SK-N-SH (cell line): Measurements from ENCODE around the gene NCOA4. TPM values are rescaled to one million over a fixed set of nuclear protein-coding genes. Genes with fewer than 3 reads are reported as not detected.
"Not testable (repeated sequence)": the region's sequence is repeated elsewhere in the genome, so short reads cannot be mapped to it uniquely, and the experiment has no call there.

Source experiments
- CTCF ChIA-PET: fragments of 300-600, 350-600 bp; formaldehyde crosslinking; extraction: SDS; loops from one replicate; lab custom pipeline; 2021; lab: Yijun Ruan, JAX
- POLR2A ChIA-PET: fragments of 350-600 bp; sonication (Branson Sonifier 250); formaldehyde crosslinking; extraction: SDS; loops from one replicate; lab custom pipeline; 2020; ENCODE audit warnings: antibody characterized with exemption, inconsistent platforms; lab: Yijun Ruan, JAX
- DNase-seq: peaks from one replicate; pipeline ENCODE4 v3.0.0; 2012
- H2AFZ ChIP-seq: fragments of 200-600 bp; sonication (generic); 2 replicates; pipeline ENCODE4 v1.8.1; 2016; ENCODE audit warnings: antibody characterized with exemption, mild to moderate bottlenecking, low read depth
- H3F3A ChIP-seq: fragments of 200-600 bp; sonication (generic); replicated peaks from 2 replicates; pipeline ENCODE3; 2016; ENCODE audit warnings: antibody characterized with exemption, mild to moderate bottlenecking; ENCODE audit not compliant: insufficient read depth
- H3K27ac ChIP-seq, 2 experiments: fragments of 200-500 bp in 1 of 2; fragments of 200-600 bp in 1 of 2; sonication (Bioruptor generic) in 1 of 2; sonication (generic), shearing (Covaris generic) in 1 of 2; 2 replicates each; pipeline versions ENCODE4 v1.5.1 to v1.6.1; 2014 to 2016; ENCODE audit warnings: low read depth in 2 of 2, inconsistent platforms in 1 of 2, low read length in 1 of 2, mild to moderate bottlenecking in 1 of 2, mixed read lengths in 1 of 2
- H3K27me3 ChIP-seq: fragments of 200-600 bp; sonication (generic), shearing (Covaris generic); 2 replicates; pipeline ENCODE4 v1.6.1; 2016; ENCODE audit warnings: mixed run types; ENCODE audit not compliant: insufficient read depth
- H3K36me3 ChIP-seq, 2 experiments: fragments of 200-500 bp in 1 of 2; fragments of 200-600 bp in 1 of 2; sonication (Bioruptor generic) in 1 of 2; sonication (generic) in 1 of 2; replicated peaks in 1 of 2; 2 replicates each; pipeline versions ENCODE3 to v1.5.1; 2014 to 2016; ENCODE audit warnings: low read length in 1 of 2, mild to moderate bottlenecking in 1 of 2; ENCODE audit not compliant: insufficient read depth in 2 of 2, control insufficient read depth in 1 of 2
- H3K4me1 ChIP-seq, 2 experiments: fragments of 200-500 bp in 1 of 2; fragments of 200-600 bp in 1 of 2; sonication (Bioruptor generic) in 1 of 2; sonication (generic), shearing (Covaris generic) in 1 of 2; 2 replicates each; pipeline versions ENCODE4 v1.5.1 to v1.6.1; 2014 to 2016; ENCODE audit warnings: low read depth in 1 of 2, low read length in 1 of 2, mixed run types in 1 of 2; ENCODE audit not compliant: insufficient read depth in 2 of 2, control insufficient read depth in 1 of 2
- H3K4me2 ChIP-seq: fragments of 200-600 bp; sonication (generic), shearing (Covaris generic); 2 replicates; pipeline ENCODE4 v1.6.1; 2017; ENCODE audit warnings: mixed run types
- H3K4me3 ChIP-seq, 2 experiments: fragments of 200-500 bp in 1 of 2; fragments of 200-600 bp in 1 of 2; sonication (Bioruptor generic) in 1 of 2; sonication (generic), shearing (Covaris generic) in 1 of 2; 2 replicates each; pipeline versions ENCODE4 v1.5.1 to v1.8.1; 2014 to 2016; ENCODE audit warnings: low read depth in 2 of 2, inconsistent platforms in 1 of 2, low read length in 1 of 2, mild to moderate bottlenecking in 1 of 2, mixed read lengths in 1 of 2, moderate library complexity in 1 of 2
- H3K79me2 ChIP-seq: fragments of 200-600 bp; sonication (generic); 2 replicates; pipeline ENCODE4 v1.8.1; 2017; ENCODE audit warnings: mild to moderate bottlenecking; ENCODE audit not compliant: insufficient read depth
- H3K9ac ChIP-seq: fragments of 200-600 bp; sonication (generic); 2 replicates; pipeline ENCODE4 v1.6.1; 2017; ENCODE audit warnings: mixed run types
- H3K9me2 ChIP-seq: fragments of 200-600 bp; sonication (generic); 2 replicates; pipeline ENCODE4 v1.6.1; 2017; ENCODE audit warnings: mixed run types
- H3K9me3 ChIP-seq: fragments of 200-600 bp; sonication (generic); 2 replicates; pipeline ENCODE4 v1.6.1; 2017; ENCODE audit warnings: mixed run types, mild to moderate bottlenecking, moderate library complexity
- H4K20me1 ChIP-seq: fragments of 200-600 bp; sonication (generic); 2 replicates; pipeline ENCODE4 v1.6.1; 2017; ENCODE audit warnings: mild to moderate bottlenecking, mixed run types; ENCODE audit not compliant: insufficient read depth
- CHD2 ChIP-seq: fragments of 150-350 bp; IDR thresholded peaks from 2 replicates; pipeline ENCODE4 v1.6.1; 2018; ENCODE audit warnings: low read length; ENCODE audit not compliant: partially characterized antibody
- ELF1 ChIP-seq: IDR thresholded peaks from 2 replicates; pipeline ENCODE4 v1.4.0; 2012
- FOSL2 ChIP-seq: IDR thresholded peaks from 2 replicates; pipeline ENCODE4 v1.4.0; 2012; ENCODE audit warnings: low read depth, mild to moderate bottlenecking, moderate library complexity, borderline replicate concordance
- FOXJ3 ChIP-seq: sonication (generic); formaldehyde crosslinking; IDR thresholded peaks from 2 replicates; pipeline ENCODE4 v1.5.1; 2020; ENCODE audit warnings: mild to moderate bottlenecking, missing genetic modification reagents
- FOXM1 ChIP-seq: IDR thresholded peaks from 2 replicates; pipeline ENCODE4 v1.4.0; 2012; ENCODE audit warnings: low read depth, mild to moderate bottlenecking
- GABPA ChIP-seq: IDR thresholded peaks from 2 replicates; pipeline ENCODE4 v1.4.0; 2012; ENCODE audit warnings: low read depth, mild to moderate bottlenecking
- GATA2 ChIP-seq: sonication (generic); formaldehyde crosslinking; IDR thresholded peaks from 2 replicates; pipeline ENCODE4 v1.5.0; 2020; ENCODE audit warnings: mild to moderate bottlenecking, missing genetic modification reagents
- JUND ChIP-seq: IDR thresholded peaks from 2 replicates; pipeline ENCODE4 v1.4.0; 2012
- MEF2A ChIP-seq: IDR thresholded peaks from 2 replicates; pipeline ENCODE4 v1.4.0; 2012; ENCODE audit warnings: low read depth, borderline replicate concordance
- NFIC ChIP-seq: IDR thresholded peaks from 2 replicates; pipeline ENCODE4 v1.4.0; 2012; ENCODE audit warnings: borderline replicate concordance
- REST ChIP-seq: IDR thresholded peaks from 2 replicates; pipeline ENCODE4 v1.6.1; 2012; ENCODE audit warnings: mild to moderate bottlenecking, low read depth, low read length, moderate library complexity
- TAF1 ChIP-seq: IDR thresholded peaks from 2 replicates; pipeline ENCODE4 v1.6.1; 2012; ENCODE audit warnings: low read depth, mild to moderate bottlenecking, low read length, moderate library complexity, borderline replicate concordance
- TCF12 ChIP-seq: IDR thresholded peaks from 2 replicates; pipeline ENCODE4 v1.4.0; 2012
- USF2 ChIP-seq: fragments of 150-350 bp; IDR thresholded peaks from 2 replicates; pipeline ENCODE4 v1.6.1; 2017; ENCODE audit warnings: antibody characterized with exemption, low read length, low read depth, borderline replicate concordance
- YY1 ChIP-seq: IDR thresholded peaks from 2 replicates; pipeline ENCODE4 v1.4.0; 2012; ENCODE audit warnings: low read depth, mild to moderate bottlenecking
- WGBS: methylation state at CpG from one replicate; pipeline ENCODE4 v1.1.6; 2017; ENCODE audit warnings: low lambda C conversion rate; 5-methylcytosine and 5-hydroxymethylcytosine counted together
- polyA plus RNA-seq, 3 experiments: library from polyadenylated mRNA; depleted of rRNA; stranded (reverse); fragments of >200 nt; gene quantifications; 2 replicates each; pipeline ENCODE4 v1.2.3, GENCODE V29; 2012

The NCOA4 gene
- polyA plus RNA-seq, 1 of the 3 experiments (the other 2 are of a cell fraction), result 30.3 TPM

GRCh38 chr10:46000538-46000937, 29.9 kb downstream of the NCOA4 start (continued):
- no peak for TF ChIP-seq FOXM1

- POLR2A ChIA-PET, DNase-seq, H3K27me3 ChIP-seq, H2AFZ ChIP-seq, H3K4me3 ChIP-seq, H3K9me3 ChIP-seq, H3K27ac ChIP-seq, H3K9ac ChIP-seq, H4K20me1 ChIP-seq, H3K4me2 ChIP-seq, H3K9me2 ChIP-seq, H3K4me1 ChIP-seq: not testable (repeated sequence)
- H3F3A ChIP-seq, result peaks cover 22% of the 10 kb centered on the region
- peaks cover 21% of the 10 kb centered on the region for H3K79me2 ChIP-seq
- CTCF ChIA-PET, result interaction anchor here (2.1 kb wide), 1 partner anchor 29 kb away, joined by 6 read pairs; no protein-coding TSS in a partner anchor
- H3K36me3 ChIP-seq, result peaks cover 45 to 64% of the 10 kb centered on the region in 2 experiments
- 99% methylated on average over 5 of the region's 5 CpGs for WGBS
Measured at GRCh38 chr10:45999955-46000354, 30.5 kb downstream of the NCOA4 start.

GRCh38 chr10:45997994-45998763, 32.2 kb downstream of the NCOA4 start:
- Histone ChIP-seq H3K9ac (no peak overlapping the region), H3K9me3 (no peaks in the 10 kb centered on the region), H3K4me3 (no peak overlapping the region), H3K9me2 (no peaks in the 10 kb centered on the region), H3K4me1 (no peaks in the 10 kb centered on the region), H3K27ac (no peak overlapping the region), H3K36me3 (peaks cover 35 to 56% of the 10 kb centered on the region in 2 experiments), H3F3A (peaks cover 15% of the 10 kb centered on the region), H2AFZ (no peak overlapping the region), H3K27me3 (no peaks in the 10 kb centered on the region), H4K20me1 (peaks cover 4% of the 10 kb centered on the region; the same call in 1 of the 2 replicates), H3K4me2 (no peak overlapping the region), H3K79me2 (peaks cover 29% of the 10 kb centered on the region)
- 97% methylated on average over 5 of the region's 5 CpGs for WGBS
- DNase-seq, result no peak
- ChIA-PET CTCF (no interaction called here), POLR2A (no interaction called here)
- TF ChIP-seq MEF2A (no peak), GABPA (no peak)

- no peaks in the 10 kb centered on the region for H3K9me2 ChIP-seq
- H3K4me3 ChIP-seq, result no peak overlapping the region
- H4K20me1 ChIP-seq, result peaks cover 4% of the 10 kb centered on the region; the same call in 1 of the 2 replicates
- no peaks in the 10 kb centered on the region for H3K27me3 ChIP-seq
- H3K9ac ChIP-seq, result no peak overlapping the region
- H3K4me1 ChIP-seq, result no peaks in the 10 kb centered on the region
- H2AFZ ChIP-seq, result no peak overlapping the region
- H3K4me2 ChIP-seq, result no peak overlapping the region
- no peak for DNase-seq
- peaks cover 29% of the 10 kb centered on the region for H3K79me2 ChIP-seq
- H3F3A ChIP-seq, result peaks cover 15% of the 10 kb centered on the region
- no peak overlapping the region for H3K27ac ChIP-seq
- POLR2A ChIA-PET, result interaction anchor here (0.6 kb wide), 1 partner anchor 17 kb away, joined by 4 read pairs; no protein-coding TSS in a partner anchor
- CTCF ChIA-PET, result no interaction called here
- 96% methylated on average over 4 of the region's 4 CpGs for WGBS
- peaks cover 35 to 55% of the 10 kb centered on the region in 2 experiments for H3K36me3 ChIP-seq
- H3K9me3 ChIP-seq, result no peaks in the 10 kb centered on the region
- no peak for TF ChIP-seq TCF12
- TF ChIP-seq USF2, result no peak
- no peak for TF ChIP-seq REST
- TF ChIP-seq NFIC, result no peak
- no peak for TF ChIP-seq JUND
- no peak for TF ChIP-seq ELF1
- no peak for TF ChIP-seq FOXM1
- no peak for TF ChIP-seq FOSL2
- no peak for TF ChIP-seq FOXJ3 (CRISPR knock-in tag)
- TF ChIP-seq MEF2A, result no peak
- no peak for TF ChIP-seq TAF1
- TF ChIP-seq GATA2 (CRISPR knock-in tag), result no peak
- no peak for TF ChIP-seq CHD2
- no peak for TF ChIP-seq YY1
Measured at GRCh38 chr10:45997557-45997956, 32.9 kb downstream of the NCOA4 start.
